LNCAP (cell line): ENCODE measurements around the gene POLR3GL.

Experiments used
- TF ChIP-seq, protein P1 (sequence below): fragments of 450-650 bp; IDR thresholded peaks from 2 replicates; pipeline ENCODE4 v1.5.1; 2017; ENCODE audit warnings: mild to moderate bottlenecking

Gene POLR3GL

DNA sequence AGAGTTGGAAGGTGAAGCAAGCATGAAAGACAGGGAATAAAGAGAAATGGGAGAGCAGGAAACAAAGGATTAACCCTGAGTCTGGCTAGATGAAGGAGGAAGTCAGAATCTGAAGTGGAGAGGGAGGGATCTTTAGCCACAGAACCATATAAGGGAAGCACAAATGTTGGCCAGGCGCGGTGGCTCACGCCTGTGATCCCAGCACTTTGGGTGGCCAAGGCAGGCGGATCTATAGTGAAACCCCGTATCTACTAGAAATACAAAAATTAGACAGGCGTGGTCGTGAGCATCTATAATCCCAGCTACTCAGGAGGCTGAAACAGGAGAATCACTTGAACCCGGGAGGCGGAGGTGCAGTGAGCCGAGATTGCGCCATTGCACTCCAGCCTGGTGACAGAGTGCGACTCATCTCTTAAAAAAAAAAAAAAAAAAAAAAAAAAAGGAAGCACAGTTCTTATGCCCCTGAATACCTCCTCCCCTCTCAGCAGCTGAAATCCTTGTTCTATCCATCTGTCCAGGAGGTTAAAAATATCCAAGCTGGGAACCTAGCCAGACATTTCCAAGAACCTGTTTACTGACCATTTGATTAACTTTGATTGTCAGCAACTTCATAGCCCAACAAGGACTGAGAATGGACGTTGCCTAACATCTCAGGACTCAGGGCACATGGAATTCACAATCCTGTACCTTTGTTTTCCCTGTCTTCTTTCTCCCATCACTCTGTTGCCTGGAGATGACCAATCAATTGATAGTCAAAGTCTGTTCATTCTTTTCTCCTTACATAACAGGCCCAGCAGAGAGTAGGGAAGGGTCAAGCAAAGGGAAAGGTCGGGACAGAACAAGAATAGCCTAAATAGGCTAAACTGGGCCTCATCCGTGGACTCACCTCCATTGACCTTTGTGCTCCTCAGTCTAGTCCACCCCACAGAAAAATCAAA is 21.3 kb downstream of the POLR3GL start:
- TF ChIP-seq, protein P1, sequence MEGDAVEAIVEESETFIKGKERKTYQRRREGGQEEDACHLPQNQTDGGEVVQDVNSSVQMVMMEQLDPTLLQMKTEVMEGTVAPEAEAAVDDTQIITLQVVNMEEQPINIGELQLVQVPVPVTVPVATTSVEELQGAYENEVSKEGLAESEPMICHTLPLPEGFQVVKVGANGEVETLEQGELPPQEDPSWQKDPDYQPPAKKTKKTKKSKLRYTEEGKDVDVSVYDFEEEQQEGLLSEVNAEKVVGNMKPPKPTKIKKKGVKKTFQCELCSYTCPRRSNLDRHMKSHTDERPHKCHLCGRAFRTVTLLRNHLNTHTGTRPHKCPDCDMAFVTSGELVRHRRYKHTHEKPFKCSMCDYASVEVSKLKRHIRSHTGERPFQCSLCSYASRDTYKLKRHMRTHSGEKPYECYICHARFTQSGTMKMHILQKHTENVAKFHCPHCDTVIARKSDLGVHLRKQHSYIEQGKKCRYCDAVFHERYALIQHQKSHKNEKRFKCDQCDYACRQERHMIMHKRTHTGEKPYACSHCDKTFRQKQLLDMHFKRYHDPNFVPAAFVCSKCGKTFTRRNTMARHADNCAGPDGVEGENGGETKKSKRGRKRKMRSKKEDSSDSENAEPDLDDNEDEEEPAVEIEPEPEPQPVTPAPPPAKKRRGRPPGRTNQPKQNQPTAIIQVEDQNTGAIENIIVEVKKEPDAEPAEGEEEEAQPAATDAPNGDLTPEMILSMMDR = no peak

- TF ChIP-seq, protein P1 = no peak
Observed at GRCh38 chr1:145986551-145986950, 22.1 kb downstream of the POLR3GL start.

DNA sequence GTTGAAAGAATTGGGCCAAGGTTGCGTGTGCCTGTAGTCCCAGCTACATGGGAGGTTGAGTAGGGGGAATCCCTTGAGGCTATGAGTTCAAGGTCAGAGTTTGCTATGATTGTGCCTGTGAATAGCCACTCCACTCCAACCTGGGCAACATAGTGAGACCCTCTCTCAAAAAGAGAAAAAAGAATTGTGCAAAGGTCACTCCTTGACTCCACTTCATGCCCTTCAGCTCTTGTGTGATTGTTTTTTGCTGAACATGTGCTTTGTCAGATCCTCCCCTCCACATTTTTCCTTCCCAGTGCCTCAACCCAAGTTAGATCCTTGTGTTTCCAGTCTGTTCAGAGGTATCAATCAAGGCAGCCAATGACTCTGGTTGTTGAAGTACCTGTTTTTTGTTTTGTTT is 23.4 kb downstream of the POLR3GL start:
- TF ChIP-seq, protein P1 = no peak

- TF ChIP-seq, protein P1 = no peak
Observed at GRCh38 chr1:145988773-145989172, 24.3 kb downstream of the POLR3GL start.

GRCh38 chr1:145990249-145990855 is 25.9 kb downstream of the POLR3GL start:
- TF ChIP-seq, protein P1 = no peak

GRCh38 chr1:145991735-145992412 is 27.4 kb downstream of the POLR3GL start:
- TF ChIP-seq, protein P1 = no peak

DNA sequence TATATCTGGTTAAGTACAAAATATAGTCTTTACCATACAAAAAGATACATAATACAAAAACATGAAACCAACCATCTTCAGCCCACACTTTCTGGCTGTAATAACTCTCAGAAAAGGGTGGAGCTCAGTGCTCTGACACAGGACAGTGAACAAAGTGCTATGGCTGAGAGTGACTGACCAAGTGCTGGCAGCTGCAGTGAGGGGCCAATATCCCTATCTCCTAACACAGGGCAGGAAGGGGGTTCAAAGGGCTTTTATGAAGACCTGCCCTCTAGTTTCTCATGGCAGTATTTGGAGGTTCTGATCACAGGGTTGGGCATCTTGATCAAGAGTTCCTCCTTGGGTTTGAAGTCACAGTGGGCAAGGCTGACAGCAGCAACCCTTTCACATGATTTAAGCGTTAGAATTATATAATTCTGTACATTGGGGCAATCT is 28.0 kb downstream of the POLR3GL start:
- TF ChIP-seq, protein P1 = no peak
